ENCODE data around the gene CACFD1.

DNA sequence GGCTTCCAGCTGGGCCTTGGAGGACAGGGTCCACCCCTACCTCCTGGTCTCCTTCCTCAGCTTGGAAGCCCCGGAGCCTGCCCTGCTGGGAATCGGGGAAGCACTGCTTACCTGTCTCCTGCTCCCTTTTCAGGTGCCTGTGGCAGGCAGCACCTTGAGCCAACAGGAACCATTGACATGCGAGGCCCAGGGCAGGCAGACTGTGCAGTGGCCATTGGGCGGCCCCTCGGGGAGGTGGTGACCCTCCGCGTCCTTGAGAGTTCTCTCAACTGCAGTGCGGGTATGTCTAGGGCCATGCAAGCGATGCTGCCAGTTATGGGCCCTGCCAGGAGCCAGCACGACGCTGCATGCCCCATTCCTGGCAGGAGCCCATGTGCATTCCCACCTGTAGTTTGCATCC, 3.8 kb upstream of the CACFD1 start:
- no peak for TF ChIP-seq POLR2AphosphoS5 (IDR thresholded peaks at IDR 0.05; ENCODE audit: low read depth, low read length)
- TF ChIP-seq PAX5 (IDR thresholded peaks at IDR 0.05; ENCODE audit: insufficient read depth, low read length, severe bottlenecking): no peak
- TF ChIP-seq SPI1 (IDR thresholded peaks at IDR 0.05; ENCODE audit: low read depth, low read length): no peak
- TF ChIP-seq POLR2A (IDR thresholded peaks at IDR 0.05; ENCODE audit: low read depth, low read length): no peak
- TF ChIP-seq TAF1 (IDR thresholded peaks at IDR 0.05; ENCODE audit: low read depth, low read length): no peak
